ENCODE results near the gene SPATA2L.

The SPATA2L gene

GRCh38 chr16:89661215-89661614 lies 40.3 kb downstream of the SPATA2L start:
- DNase-seq (ENCODE audit: low read depth): no peak
- H3K4me3 ChIP-seq (ENCODE audit: low read depth, low read length): no peak overlapping the region
- TF ChIP-seq POLR2A (IDR thresholded peaks at IDR 0.05; ENCODE audit: extremely low read depth, insufficient read length) (no peak), MYC (IDR thresholded peaks at IDR 0.05; ENCODE audit: low read depth, low read length) (no peak), MAX (IDR thresholded peaks at IDR 0.05; ENCODE audit: low read depth, low read length) (no peak)
- TF ChIP-seq, protein P1, sequence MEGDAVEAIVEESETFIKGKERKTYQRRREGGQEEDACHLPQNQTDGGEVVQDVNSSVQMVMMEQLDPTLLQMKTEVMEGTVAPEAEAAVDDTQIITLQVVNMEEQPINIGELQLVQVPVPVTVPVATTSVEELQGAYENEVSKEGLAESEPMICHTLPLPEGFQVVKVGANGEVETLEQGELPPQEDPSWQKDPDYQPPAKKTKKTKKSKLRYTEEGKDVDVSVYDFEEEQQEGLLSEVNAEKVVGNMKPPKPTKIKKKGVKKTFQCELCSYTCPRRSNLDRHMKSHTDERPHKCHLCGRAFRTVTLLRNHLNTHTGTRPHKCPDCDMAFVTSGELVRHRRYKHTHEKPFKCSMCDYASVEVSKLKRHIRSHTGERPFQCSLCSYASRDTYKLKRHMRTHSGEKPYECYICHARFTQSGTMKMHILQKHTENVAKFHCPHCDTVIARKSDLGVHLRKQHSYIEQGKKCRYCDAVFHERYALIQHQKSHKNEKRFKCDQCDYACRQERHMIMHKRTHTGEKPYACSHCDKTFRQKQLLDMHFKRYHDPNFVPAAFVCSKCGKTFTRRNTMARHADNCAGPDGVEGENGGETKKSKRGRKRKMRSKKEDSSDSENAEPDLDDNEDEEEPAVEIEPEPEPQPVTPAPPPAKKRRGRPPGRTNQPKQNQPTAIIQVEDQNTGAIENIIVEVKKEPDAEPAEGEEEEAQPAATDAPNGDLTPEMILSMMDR (IDR thresholded peaks at IDR 0.05; ENCODE audit: low read depth, low read length): no peak

DNA sequence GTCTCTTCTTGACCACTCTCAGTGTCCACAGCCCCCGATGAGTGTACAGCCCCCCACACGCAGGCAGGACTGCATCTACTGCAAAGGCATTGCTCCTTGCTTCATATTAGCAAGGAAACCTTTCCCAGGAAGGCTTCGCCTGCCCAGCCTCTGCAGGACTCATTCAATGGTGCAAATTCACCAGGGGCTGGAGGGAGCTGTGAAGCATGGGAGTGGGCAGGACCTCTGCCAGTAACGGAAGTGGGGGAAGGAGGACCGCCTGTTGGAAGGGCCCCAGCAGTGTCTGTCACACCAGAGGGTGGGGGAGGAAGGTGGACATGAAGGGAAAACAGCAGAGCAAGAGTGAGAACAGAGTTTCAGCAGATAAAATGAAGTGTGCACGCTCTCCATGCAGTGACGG lies 41.4 kb downstream of the SPATA2L start:
- TF ChIP-seq, protein P1 (IDR thresholded peaks at IDR 0.05; ENCODE audit: low read depth, low read length): no peak
- no peak for TF ChIP-seq MYC (IDR thresholded peaks at IDR 0.05; ENCODE audit: low read depth, low read length)
- H3K4me3 ChIP-seq (ENCODE audit: low read depth, low read length): no peak overlapping the region
- no peak for DNase-seq (ENCODE audit: low read depth)

DNA sequence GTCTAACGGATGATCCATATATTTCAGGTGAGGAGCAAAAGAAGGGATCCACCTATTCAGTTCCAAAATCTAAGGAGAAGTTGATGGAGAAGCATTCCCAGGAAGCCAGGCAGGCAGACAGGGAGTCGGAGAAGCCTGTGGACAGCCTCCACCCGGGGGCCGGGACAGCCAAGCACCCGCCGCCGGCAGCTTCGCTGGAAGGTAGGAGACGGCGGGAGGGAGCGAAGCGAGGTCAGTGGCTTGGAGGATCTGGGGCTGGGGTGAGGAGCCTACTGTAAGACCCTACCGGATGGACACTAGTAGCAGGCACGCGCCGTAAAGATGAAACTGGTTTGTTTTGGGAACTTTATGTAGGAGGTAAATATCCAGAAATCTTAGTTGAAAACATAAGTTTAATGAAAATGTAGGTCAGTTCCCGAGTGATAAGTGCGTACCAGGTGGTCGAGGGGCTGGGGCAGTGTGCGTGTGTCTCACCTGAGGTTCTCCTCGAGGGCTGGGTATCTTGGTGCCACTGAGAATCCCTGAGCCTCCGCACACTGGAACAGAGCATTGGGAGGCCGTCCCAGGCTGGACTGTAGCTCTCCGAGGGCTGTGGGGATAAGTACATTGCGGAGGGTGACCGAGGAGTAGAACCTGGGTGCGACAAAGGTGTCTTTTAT lies 43.2 kb downstream of the SPATA2L start:
- TF ChIP-seq POLR2A (IDR thresholded peaks at IDR 0.05; ENCODE audit: extremely low read depth, insufficient read length) (no peak), MAX (IDR thresholded peaks at IDR 0.05; ENCODE audit: low read depth, low read length) (no peak), MYC (IDR thresholded peaks at IDR 0.05; ENCODE audit: low read depth, low read length) (no peak)
- TF ChIP-seq, protein P1 (IDR thresholded peaks at IDR 0.05; ENCODE audit: low read depth, low read length): no peak
- peak overlapping the region; percentile 77 for H3K4me3 ChIP-seq (ENCODE audit: low read depth, low read length)
- DNase-seq (ENCODE audit: low read depth): peak; percentile 55

GRCh38 chr16:89657442-89658220 lies 43.9 kb downstream of the SPATA2L start, which contains the start of the genes CHMP1A and SPATA33:
Gene CHMP1A (minus strand): TSS chr16:89657708. CDS start chr16:89657588, 120 bp downstream.
Gene SPATA33 (plus strand): TSS chr16:89657836. CDS start chr16:89657912, 76 bp downstream.
- TF ChIP-seq MAX (IDR thresholded peaks at IDR 0.05; ENCODE audit: low read depth, low read length) (peak; percentile 80), POLR2A (IDR thresholded peaks at IDR 0.05; ENCODE audit: extremely low read depth, insufficient read length) (peak; percentile 56), MYC (IDR thresholded peaks at IDR 0.05; ENCODE audit: low read depth, low read length) (peak; percentile 69)
- TF ChIP-seq, protein P1 (IDR thresholded peaks at IDR 0.05; ENCODE audit: low read depth, low read length): no peak
- DNase-seq (ENCODE audit: low read depth): peak; percentile 91
- peak within 1 kb of the TSS; percentile 77 for H3K4me3 ChIP-seq (ENCODE audit: low read depth, low read length)

DNA sequence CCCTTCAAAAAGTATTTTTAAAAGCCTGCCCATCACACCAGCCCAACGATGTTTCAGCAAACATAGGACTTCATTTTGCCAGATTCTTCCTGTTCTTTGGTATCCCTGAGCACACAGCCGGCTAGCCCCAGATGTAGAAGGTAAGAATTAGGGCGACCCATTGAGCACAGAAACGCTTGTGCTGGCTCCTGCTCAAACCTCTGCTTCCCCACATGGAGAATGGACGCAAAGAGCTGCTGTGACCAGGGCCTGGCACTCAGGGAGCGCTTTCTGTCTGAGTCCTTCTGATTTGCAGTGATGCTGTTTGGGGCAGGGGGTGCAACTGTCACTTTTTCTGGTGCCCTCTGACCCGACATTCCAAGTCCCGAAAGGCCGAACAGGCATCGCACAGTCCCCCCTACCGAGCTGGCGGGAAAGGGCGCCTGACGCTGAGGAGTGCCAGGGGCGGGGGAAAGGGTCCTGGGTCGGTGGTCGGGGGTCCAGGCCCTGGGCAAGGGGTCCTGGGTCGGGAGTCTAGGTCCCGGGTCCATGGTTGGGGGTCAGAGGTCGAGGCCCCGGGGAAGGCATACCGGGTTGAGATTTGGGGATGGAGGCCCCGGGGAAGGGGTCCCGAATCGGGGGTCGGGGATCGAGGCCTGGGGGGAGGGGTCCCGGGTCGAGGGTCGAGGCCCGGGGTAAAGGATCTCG lies 44.9 kb downstream of the SPATA2L start:
- DNase-seq (ENCODE audit: low read depth): no peak
- TF ChIP-seq, protein P1 (IDR thresholded peaks at IDR 0.05; ENCODE audit: low read depth, low read length): no peak
- peak overlapping the region; percentile 77 for H3K4me3 ChIP-seq (ENCODE audit: low read depth, low read length)

Data from NB4 (cell line).